ENCODE measurements around the gene CACNA2D2. TPM values are rescaled to one million over a fixed set of nuclear protein-coding genes. Genes with fewer than 3 reads are reported as not detected.
A peak's percentile ranks its signal among the peaks of the same experiment; 100 is the strongest.

CACNA2D2 gene
- polyA plus RNA-seq, 1 of the 3 experiments (the other 2 are of a cell fraction), result 1.1 TPM

GRCh38 chr3:50338965-50339364 lies 164.5 kb downstream of the CACNA2D2 start (continued):
- no peak for TF ChIP-seq FOSL2 (IDR thresholded peaks at IDR 0.05; ENCODE audit: borderline replicate concordance, low read depth)
- no peak for TF ChIP-seq ZBTB33 (IDR thresholded peaks at IDR 0.05; ENCODE audit: borderline replicate concordance, low read depth)

DNA sequence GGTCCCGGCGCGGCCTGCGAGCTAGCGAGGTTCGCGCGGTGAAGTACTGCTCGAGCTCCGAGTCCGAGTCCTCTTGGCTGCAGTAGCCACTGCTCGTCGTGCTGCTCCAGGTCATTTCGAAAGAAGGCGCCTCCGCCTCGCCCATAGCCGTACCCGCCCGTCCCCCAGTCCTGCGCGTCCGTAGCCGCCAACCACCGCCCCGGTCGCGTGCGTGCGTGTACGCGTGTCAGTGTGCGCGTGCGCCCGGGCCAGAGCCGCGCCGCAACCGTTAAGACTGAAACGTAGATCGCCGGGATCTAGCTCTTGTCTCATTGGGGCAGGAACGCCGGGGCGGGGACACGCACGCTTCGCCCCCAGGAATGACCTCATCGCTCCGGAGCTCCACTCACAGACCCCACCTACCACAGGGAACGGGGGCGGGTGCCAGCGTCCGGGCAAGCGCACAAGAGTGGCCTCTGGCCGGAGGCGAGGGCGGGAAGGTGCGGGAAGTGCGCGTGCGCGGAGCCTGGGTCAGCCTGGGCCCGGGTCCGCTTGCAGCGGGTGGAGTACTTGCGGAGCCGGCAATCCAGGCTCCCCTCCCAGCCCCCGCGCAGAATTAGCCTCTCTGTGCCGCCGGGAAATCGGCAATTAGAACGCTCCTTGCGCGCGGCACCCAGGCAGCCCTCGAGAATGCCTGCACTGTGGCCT lies 166.1 kb downstream of the CACNA2D2 start:
- H3K27me3 ChIP-seq (ENCODE audit: insufficient read depth), result no peaks in the 10 kb centered on the region
- peak overlapping the region; percentile 82 to 98 for H3K27ac ChIP-seq (ENCODE audit: low read depth in 2 of 2, low read length in 1 of 2)
- peak overlapping the region; percentile 78 for H3K9ac ChIP-seq
- H3K36me3 ChIP-seq (replicated peaks in 1 of 2; ENCODE audit: control insufficient read depth in 1 of 2, insufficient read depth in 2 of 2, low read length in 1 of 2), result no peaks in the 10 kb centered on the region
- ChIA-PET POLR2A (interaction anchor here (0.5 to 3.6 kb wide), 16 partner anchors 10 to 232 kb away, joined by 3 to 38 read pairs (median 4); partner anchors contain the start of genes C3orf18, CYB561D2, HEMK1 and HYAL3), CTCF (interaction anchor here (0.7 to 6.8 kb wide), 17 partner anchors 10 to 229 kb away, joined by 3 to 60 read pairs (median 4); partner anchors contain the start of genes CYB561D2, HYAL1, HYAL2 and IFRD2)
- 0% methylated on average over 23 of the region's 79 CpGs for WGBS (ENCODE audit: low lambda C conversion rate)
- peaks cover 10% of the 10 kb centered on the region; the same call in 1 of the 2 replicates for H4K20me1 ChIP-seq (ENCODE audit: insufficient read depth)
- peak overlapping the region; percentile 84 for H2AFZ ChIP-seq (ENCODE audit: low read depth)
- peak overlapping the region; percentile 77 to 79 for H3K4me3 ChIP-seq (ENCODE audit: low read depth in 2 of 2, low read length in 1 of 2)
- peak; percentile 100 for DNase-seq
- H3K4me1 ChIP-seq (ENCODE audit: control insufficient read depth in 1 of 2, insufficient read depth in 2 of 2, low read depth in 1 of 2, low read length in 1 of 2), result peaks cover 10 to 33% of the 10 kb centered on the region in 2 experiments
- peaks cover 3% of the 10 kb centered on the region for H3F3A ChIP-seq (replicated peaks; ENCODE audit: insufficient read depth)
- peaks cover 57% of the 10 kb centered on the region for H3K79me2 ChIP-seq (ENCODE audit: insufficient read depth)
- no peaks in the 10 kb centered on the region for H3K9me3 ChIP-seq
- H3K9me2 ChIP-seq, result no peaks in the 10 kb centered on the region
- H3K4me2 ChIP-seq, result peak overlapping the region; percentile 96
- TF ChIP-seq TEAD4 (IDR thresholded peaks at IDR 0.05; ENCODE audit: borderline replicate concordance, insufficient read depth) (no peak), RCOR1 (IDR thresholded peaks at IDR 0.05; ENCODE audit: low read length) (no peak), NFIC (IDR thresholded peaks at IDR 0.05; ENCODE audit: borderline replicate concordance) (no peak), MAX (IDR thresholded peaks at IDR 0.05; ENCODE audit: low read depth) (peak; percentile 87), GABPA (IDR thresholded peaks at IDR 0.05; ENCODE audit: low read depth) (no peak), GATA2 (CRISPR knock-in tag; IDR thresholded peaks at IDR 0.05) (no peak), RAD21 (IDR thresholded peaks at IDR 0.05; ENCODE audit: low read length) (no peak), FOSL2 (IDR thresholded peaks at IDR 0.05; ENCODE audit: borderline replicate concordance, low read depth) (no peak), ELF1 (IDR thresholded peaks at IDR 0.05) (no peak), ZBTB33 (IDR thresholded peaks at IDR 0.05; ENCODE audit: borderline replicate concordance, low read depth) (no peak), MEF2A (IDR thresholded peaks at IDR 0.05; ENCODE audit: borderline replicate concordance, low read depth) (no peak), FOXJ3 (CRISPR knock-in tag; IDR thresholded peaks at IDR 0.05) (no peak), TAF1 (IDR thresholded peaks at IDR 0.05; ENCODE audit: borderline replicate concordance, low read depth, low read length) (no peak; the same call in none of the 2 replicates), MXI1 (IDR thresholded peaks at IDR 0.05; ENCODE audit: low read depth, low read length) (peak; percentile 96), RFX5 (IDR thresholded peaks at IDR 0.05; ENCODE audit: low read length) (peak; percentile 59; the same call in 1 of the 2 replicates), FOXM1 (IDR thresholded peaks at IDR 0.05; ENCODE audit: low read depth) (0 out of 2 replicates have a peak, but pooled peaks have one; percentile 34), EZH2phosphoT487 (IDR thresholded peaks at IDR 0.05; ENCODE audit: borderline replicate concordance, low read depth) (no peak), TCF12 (IDR thresholded peaks at IDR 0.05) (no peak), JUND (IDR thresholded peaks at IDR 0.05) (no peak; the same call in 1 of the 2 replicates), YY1 (IDR thresholded peaks at IDR 0.05; ENCODE audit: low read depth) (no peak)
- TF ChIP-seq, protein P1, sequence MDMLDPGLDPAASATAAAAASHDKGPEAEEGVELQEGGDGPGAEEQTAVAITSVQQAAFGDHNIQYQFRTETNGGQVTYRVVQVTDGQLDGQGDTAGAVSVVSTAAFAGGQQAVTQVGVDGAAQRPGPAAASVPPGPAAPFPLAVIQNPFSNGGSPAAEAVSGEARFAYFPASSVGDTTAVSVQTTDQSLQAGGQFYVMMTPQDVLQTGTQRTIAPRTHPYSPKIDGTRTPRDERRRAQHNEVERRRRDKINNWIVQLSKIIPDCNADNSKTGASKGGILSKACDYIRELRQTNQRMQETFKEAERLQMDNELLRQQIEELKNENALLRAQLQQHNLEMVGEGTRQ (IDR thresholded peaks at IDR 0.05; ENCODE audit: borderline replicate concordance, low read depth, low read length), result no peak
- TF ChIP-seq, protein P2, sequence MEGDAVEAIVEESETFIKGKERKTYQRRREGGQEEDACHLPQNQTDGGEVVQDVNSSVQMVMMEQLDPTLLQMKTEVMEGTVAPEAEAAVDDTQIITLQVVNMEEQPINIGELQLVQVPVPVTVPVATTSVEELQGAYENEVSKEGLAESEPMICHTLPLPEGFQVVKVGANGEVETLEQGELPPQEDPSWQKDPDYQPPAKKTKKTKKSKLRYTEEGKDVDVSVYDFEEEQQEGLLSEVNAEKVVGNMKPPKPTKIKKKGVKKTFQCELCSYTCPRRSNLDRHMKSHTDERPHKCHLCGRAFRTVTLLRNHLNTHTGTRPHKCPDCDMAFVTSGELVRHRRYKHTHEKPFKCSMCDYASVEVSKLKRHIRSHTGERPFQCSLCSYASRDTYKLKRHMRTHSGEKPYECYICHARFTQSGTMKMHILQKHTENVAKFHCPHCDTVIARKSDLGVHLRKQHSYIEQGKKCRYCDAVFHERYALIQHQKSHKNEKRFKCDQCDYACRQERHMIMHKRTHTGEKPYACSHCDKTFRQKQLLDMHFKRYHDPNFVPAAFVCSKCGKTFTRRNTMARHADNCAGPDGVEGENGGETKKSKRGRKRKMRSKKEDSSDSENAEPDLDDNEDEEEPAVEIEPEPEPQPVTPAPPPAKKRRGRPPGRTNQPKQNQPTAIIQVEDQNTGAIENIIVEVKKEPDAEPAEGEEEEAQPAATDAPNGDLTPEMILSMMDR (IDR thresholded peaks at IDR 0.05), result no peak
- TF ChIP-seq, protein P3, sequence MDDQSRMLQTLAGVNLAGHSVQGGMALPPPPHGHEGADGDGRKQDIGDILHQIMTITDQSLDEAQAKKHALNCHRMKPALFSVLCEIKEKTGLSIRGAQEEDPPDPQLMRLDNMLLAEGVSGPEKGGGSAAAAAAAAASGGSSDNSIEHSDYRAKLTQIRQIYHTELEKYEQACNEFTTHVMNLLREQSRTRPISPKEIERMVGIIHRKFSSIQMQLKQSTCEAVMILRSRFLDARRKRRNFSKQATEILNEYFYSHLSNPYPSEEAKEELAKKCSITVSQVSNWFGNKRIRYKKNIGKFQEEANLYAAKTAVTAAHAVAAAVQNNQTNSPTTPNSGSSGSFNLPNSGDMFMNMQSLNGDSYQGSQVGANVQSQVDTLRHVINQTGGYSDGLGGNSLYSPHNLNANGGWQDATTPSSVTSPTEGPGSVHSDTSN (IDR thresholded peaks at IDR 0.05), result no peak

Measured in SK-N-SH (cell line).